Transverse colon (tissue), 4 donors: ENCODE data around the gene PROCA1. TPM values are rescaled to one million over a fixed set of nuclear protein-coding genes. Genes with fewer than 3 reads are reported as not detected.

Experiments used
- DNase-seq: peaks from one replicate; pipeline ENCODE4 v3.0.0-alpha.2; 2019
- H3K27ac ChIP-seq, 4 donors: fragments of 200-600 bp; sonication (generic); 2 replicates each; pipeline ENCODE4 v1.5.1; 2016 to 2018; ENCODE audit warnings: inconsistent platforms in 4 of 4
- H3K27me3 ChIP-seq: fragments of 200-600 bp; sonication (generic); 2 replicates; pipeline ENCODE4 v1.5.1; 2017; ENCODE audit warnings: inconsistent platforms
- H3K36me3 ChIP-seq, 4 donors: fragments of 200-600 bp; sonication (generic); 2 replicates each; pipeline ENCODE4 v1.5.1; 2017 to 2019; ENCODE audit warnings: inconsistent platforms in 4 of 4
- H3K4me1 ChIP-seq, 4 donors: fragments of 200-600 bp; sonication (generic); 2 replicates each; pipeline ENCODE4 v1.5.1; 2017 to 2020; ENCODE audit warnings: inconsistent platforms in 4 of 4
- H3K4me3 ChIP-seq, 4 donors: fragments of 200-600 bp; sonication (generic); 1 replicate in 1 of 4; 2 replicates in 3 of 4; pipeline versions ENCODE4 v1.5.1 to v1.6.1; 2017 to 2019; ENCODE audit warnings: inconsistent platforms in 4 of 4
- H3K9me3 ChIP-seq, 2 donors: fragments of 200-600 bp; sonication (generic); 2 replicates each; pipeline ENCODE4 v1.5.1; 2017 to 2019; ENCODE audit warnings: inconsistent platforms in 2 of 2
- EP300 ChIP-seq: sonication (generic); formaldehyde crosslinking; IDR thresholded peaks from one replicate; pipeline ENCODE4 v1.6.1; 2017; ENCODE audit warnings: antibody characterized with exemption, low read depth
- POLR2A ChIP-seq: fragments of 450-650 bp; IDR thresholded peaks from one replicate; pipeline ENCODE4 v1.6.1; 2016; ENCODE audit warnings: antibody characterized with exemption, mild to moderate bottlenecking, moderate library complexity
- POLR2AphosphoS5 ChIP-seq, 3 donors: sonication (generic); formaldehyde crosslinking; IDR thresholded peaks; one replicate each; pipeline ENCODE4 v1.6.1; 2016; ENCODE audit warnings: antibody characterized with exemption in 3 of 3
- WGBS, 2 donors: methylation state at CpG; one replicate each; pipeline ENCODE4 v1.1.5; 2018; ENCODE audit warnings: low coverage in 1 of 2; 5-methylcytosine and 5-hydroxymethylcytosine counted together
- in situ Hi-C, 4 donors: fragments of 200-750 bp; cut with MboI; loops; one replicate each; pipeline versions ENCODE4 v1.15.0 to v1.15.1; 2017; ENCODE audit warnings: low sequenced_read_pairs in 3 of 4, low pct_ligation_motif_present in 1 of 4, low pct_unique_long_range_greater_than_20kb in 1 of 4
- intact Hi-C: fragments of 100-400 bp; cut with DNase I; formaldehyde crosslinking; loops from one replicate; pipeline ENCODE4 v1.15.1; 2023; ENCODE audit warnings: low total_unique reads
- total RNA-seq, 4 donors: library from RNA; depleted of rRNA; stranded (reverse); fragments of >200 nt; gene quantifications; one replicate each; pipeline ENCODE4 v1.1.0, GENCODE V29; 2016
- TF ChIP-seq, protein P1 (sequence below), 5 experiments: fragments of 200-600 bp in 3 of 5; fragments of 450-650 bp in 2 of 5; sonication (generic) in 3 of 5; IDR thresholded peaks; 1 replicate in 2 of 5; 2 replicates in 3 of 5; pipeline ENCODE4 v1.5.1; 2016 to 2017; ENCODE audit warnings: antibody characterized with exemption in 5 of 5, inconsistent platforms in 3 of 5, mild to moderate bottlenecking in 2 of 5, moderate library complexity in 1 of 5

PROCA1 gene
- total RNA-seq, 4 donors from 2014 or later: 0.96 to 2.9 (median 1.4) TPM; not detected in 1

DNA sequence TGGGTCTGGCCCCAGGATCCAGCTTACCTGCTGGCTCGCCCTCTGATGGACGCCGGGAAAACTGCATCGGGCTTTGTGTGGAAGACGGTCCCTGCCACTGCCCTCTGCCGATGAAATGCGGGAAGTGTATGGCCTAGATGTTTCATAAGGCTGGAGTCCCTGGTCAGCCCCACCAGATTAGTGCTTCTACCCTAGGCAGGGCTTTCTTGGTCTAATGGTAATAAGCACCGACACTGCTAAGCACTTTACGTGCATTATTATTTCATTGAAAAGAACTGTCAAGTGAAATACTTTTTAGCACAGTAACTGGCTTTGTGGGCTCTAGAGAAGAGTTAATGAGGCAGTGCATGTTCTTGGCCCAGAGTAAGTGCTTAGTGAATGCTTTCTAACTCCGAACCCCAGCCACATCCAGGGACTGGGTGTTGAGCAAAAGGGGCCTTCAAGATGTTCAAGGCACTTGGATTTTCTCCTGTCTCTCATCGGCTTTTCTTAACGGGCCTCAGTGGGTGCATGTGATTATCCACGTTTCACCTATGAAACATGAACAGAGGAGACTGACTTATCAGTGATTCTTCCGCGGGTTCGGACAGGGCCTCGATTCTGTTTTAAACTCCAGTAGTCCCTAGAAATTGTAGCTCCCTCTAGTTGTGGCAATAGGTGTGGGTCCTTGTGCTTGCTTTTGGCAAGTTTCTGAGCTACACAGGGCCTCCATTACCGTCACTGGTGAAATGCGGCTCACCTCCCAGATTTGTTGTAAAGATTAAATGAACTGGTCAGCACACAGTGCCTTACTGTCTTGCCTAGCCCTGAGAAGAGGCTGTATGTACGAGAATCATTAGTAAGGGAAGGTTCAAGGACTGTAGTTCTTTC, 38.7 kb upstream of the PROCA1 start:
- Histone ChIP-seq H3K4me3 (no peak overlapping the region), H3K4me1 (peaks cover 17 to 51% (median 47%) of the 10 kb centered on the region in 4 donors), H3K9me3 (no peaks in the 10 kb centered on the region), H3K27me3 (no peaks in the 10 kb centered on the region), H3K36me3 (no peaks in the 10 kb centered on the region), H3K27ac (peak overlapping the region; percentile 63 to 99 (median 98))
- TF ChIP-seq EP300: no peak
- TF ChIP-seq, protein P1, sequence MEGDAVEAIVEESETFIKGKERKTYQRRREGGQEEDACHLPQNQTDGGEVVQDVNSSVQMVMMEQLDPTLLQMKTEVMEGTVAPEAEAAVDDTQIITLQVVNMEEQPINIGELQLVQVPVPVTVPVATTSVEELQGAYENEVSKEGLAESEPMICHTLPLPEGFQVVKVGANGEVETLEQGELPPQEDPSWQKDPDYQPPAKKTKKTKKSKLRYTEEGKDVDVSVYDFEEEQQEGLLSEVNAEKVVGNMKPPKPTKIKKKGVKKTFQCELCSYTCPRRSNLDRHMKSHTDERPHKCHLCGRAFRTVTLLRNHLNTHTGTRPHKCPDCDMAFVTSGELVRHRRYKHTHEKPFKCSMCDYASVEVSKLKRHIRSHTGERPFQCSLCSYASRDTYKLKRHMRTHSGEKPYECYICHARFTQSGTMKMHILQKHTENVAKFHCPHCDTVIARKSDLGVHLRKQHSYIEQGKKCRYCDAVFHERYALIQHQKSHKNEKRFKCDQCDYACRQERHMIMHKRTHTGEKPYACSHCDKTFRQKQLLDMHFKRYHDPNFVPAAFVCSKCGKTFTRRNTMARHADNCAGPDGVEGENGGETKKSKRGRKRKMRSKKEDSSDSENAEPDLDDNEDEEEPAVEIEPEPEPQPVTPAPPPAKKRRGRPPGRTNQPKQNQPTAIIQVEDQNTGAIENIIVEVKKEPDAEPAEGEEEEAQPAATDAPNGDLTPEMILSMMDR (IDR thresholded peaks at IDR 0.05): peak; percentile 99 to 100 (median 100)
- peak; percentile 8 for TF ChIP-seq POLR2A
- TF ChIP-seq POLR2AphosphoS5 (IDR thresholded peaks at IDR 0.05): peak; percentile 28 to 78 (median 65)
- in situ Hi-C loops (loop anchor here (10.0 to 25.0 kb wide), 3 partner anchors 137 to 164 kb away; partner anchors contain the start of genes DHRS13 (in 2 of the 4) and FLOT2 (in 1 of the 4)), intact Hi-C loops (no loop called here)
- peak; percentile 97 for DNase-seq
- WGBS, 2 donors: 30 to 38% methylated on average over 3 to 20 of the region's 20 CpGs

DNA sequence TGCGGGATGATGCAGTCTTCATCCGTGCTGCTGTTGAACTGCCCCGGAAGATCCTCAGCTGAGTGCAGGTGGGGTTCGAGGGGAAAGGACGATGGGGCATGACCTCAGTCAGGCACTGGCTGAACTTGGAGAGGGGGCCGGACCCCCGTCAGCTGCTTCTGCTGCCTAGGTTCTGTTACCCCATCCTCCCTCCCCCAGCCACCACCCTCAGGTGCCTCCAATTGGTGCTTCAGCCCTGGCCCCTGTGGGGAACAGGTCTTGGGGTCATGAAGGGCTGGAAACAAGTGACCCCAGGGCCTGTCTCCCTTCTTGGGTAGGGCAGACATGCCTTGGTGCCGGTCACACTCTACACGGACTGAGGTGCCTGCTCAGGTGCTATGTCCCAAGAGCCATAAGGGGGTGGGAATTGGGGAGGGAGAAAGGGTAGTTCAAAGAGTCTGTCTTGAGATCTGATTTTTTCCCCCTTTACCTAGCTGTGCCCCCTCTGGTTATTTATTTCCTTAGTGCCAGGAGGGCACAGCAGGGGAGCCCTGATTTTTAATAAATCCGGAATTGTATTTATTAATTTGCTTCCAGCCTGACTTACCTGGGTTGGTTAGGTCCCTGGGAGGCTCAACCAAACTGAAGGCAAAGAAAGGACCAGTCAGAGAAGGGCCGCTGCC, 38.0 kb upstream of the PROCA1 start:
- no peaks in the 10 kb centered on the region for H3K9me3 ChIP-seq
- TF ChIP-seq POLR2A: no peak
- TF ChIP-seq POLR2AphosphoS5 (IDR thresholded peaks at IDR 0.05): no peak
- no peak for TF ChIP-seq EP300
- TF ChIP-seq, protein P1 (IDR thresholded peaks at IDR 0.05): no peak
- H3K4me1 ChIP-seq: peaks cover 17 to 55% (median 50%) of the 10 kb centered on the region in 4 donors
- H3K27ac ChIP-seq: peak overlapping the region; percentile 63 to 99 (median 98)
- H3K4me3 ChIP-seq: no peak overlapping the region
- WGBS, 2 donors: 41% methylated on average over 11 of the region's 11 CpGs; no CpG with 5 or more reads in 1 of the 2 donors
- DNase-seq: no peak
- in situ Hi-C loops: loop anchor here (10.0 to 25.0 kb wide), 3 partner anchors 138 to 165 kb away; partner anchors contain the start of genes DHRS13 (in 2 of the 4) and FLOT2 (in 1 of the 4)
- intact Hi-C loops: loop anchor here (2.0 kb wide), 1 partner anchor 23 kb away; the partner anchor contains the start of gene TLCD1
- no peaks in the 10 kb centered on the region for H3K36me3 ChIP-seq
- H3K27me3 ChIP-seq: no peaks in the 10 kb centered on the region

DNA sequence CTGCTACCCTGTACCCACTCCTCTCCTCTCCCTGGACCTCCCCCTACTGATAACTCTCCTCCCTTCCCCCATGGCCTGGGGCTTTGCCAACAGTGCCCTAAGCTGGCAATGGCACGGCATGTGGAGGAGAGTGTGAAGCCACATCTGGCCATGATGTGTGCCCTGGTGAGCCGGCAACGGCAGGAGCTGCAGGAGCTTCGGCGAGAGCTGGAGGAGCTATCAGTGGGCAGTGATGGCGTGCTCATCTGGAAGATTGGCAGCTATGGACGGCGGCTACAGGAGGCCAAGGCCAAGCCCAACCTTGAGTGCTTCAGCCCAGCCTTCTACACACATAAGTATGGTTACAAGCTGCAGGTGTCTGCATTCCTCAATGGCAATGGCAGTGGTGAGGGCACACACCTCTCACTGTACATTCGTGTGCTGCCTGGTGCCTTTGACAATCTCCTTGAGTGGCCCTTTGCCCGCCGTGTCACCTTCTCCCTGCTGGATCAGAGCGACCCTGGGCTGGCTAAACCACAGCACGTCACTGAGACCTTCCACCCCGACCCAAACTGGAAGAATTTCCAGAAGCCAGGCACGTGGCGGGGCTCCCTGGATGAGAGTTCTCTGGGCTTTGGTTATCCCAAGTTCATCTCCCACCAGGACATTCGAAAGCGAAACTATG, 37.3 kb upstream of the PROCA1 start:
- H3K4me3 ChIP-seq: no peak overlapping the region
- H3K9me3 ChIP-seq: no peaks in the 10 kb centered on the region
- WGBS, 2 donors: 64% methylated on average over 18 of the region's 18 CpGs; no CpG with 5 or more reads in 1 of the 2 donors
- DNase-seq: no peak
- H3K4me1 ChIP-seq: peaks cover 17 to 62% (median 52%) of the 10 kb centered on the region in 4 donors
- peak overlapping the region; percentile 63 to 99 (median 98) for H3K27ac ChIP-seq
- H3K27me3 ChIP-seq: no peaks in the 10 kb centered on the region
- in situ Hi-C loops (no loop called here), intact Hi-C loops (loop anchor here (2.0 kb wide), 1 partner anchor 22 kb away; the partner anchor contains the start of gene TLCD1)
- no peaks in the 10 kb centered on the region for H3K36me3 ChIP-seq
- TF ChIP-seq, protein P1 (IDR thresholded peaks at IDR 0.05): no peak
- TF ChIP-seq POLR2A (no peak), POLR2AphosphoS5 (IDR thresholded peaks at IDR 0.05) (no peak), EP300 (no peak)
